Measurements from ENCODE around the gene WDR64.

DNA sequence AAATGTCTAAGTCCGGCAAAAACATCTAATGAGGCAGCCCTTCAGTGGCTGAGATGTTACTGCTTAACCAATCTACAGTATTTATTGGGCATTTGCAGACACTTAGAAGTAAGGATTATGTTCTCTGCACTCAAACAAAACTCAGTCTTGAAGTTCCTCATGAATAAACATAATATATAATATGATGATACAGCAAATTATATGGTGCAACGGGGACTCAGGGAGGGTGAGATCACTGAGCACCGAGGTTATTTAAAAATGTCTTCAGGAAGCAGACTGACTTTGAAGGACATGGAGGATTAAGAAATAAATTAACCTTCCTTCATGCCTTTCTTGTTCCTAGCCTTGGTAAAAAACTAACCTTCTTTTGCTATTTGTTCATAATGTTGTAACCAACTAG is 27.9 kb downstream of the WDR64 start:
- TF ChIP-seq POLR2AphosphoS5 (IDR thresholded peaks at IDR 0.05; ENCODE audit: insufficient read depth, low read depth, low read length): no peak
- no peak for TF ChIP-seq POLR2A (IDR thresholded peaks at IDR 0.05; ENCODE audit: low read depth, low read length)
- no peak for TF ChIP-seq FOS (IDR thresholded peaks at IDR 0.05; ENCODE audit: borderline replicate concordance, insufficient read depth, low read length)

Measured in endothelial cell of umbilical vein (primary cell).